Keratinocyte (primary cell): ENCODE measurements around the gene FNDC3B. TPM values are rescaled to one million over a fixed set of nuclear protein-coding genes. Genes with fewer than 3 reads are reported as not detected.

ENCODE experiments used
- DNase-seq: peaks from one replicate; pipeline ENCODE4 v3.0.0-alpha.2; 2011; ENCODE audit warnings: low read depth, missing footprints, low spot score
- FAIRE-seq: peaks from 2 replicates; lab custom pipeline; 2011; peaks lifted over from hg19 to GRCh38; lab: Jason Lieb, UNC
- H2AFZ ChIP-seq: 2 replicates; pipeline ENCODE4 v1.6.0; 2012; ENCODE audit warnings: low read length, control low read depth, inconsistent platforms; ENCODE audit not compliant: control insufficient read depth
- H3K27ac ChIP-seq: 2 replicates; pipeline ENCODE4 v1.5.1; 2011; ENCODE audit warnings: low read length; ENCODE audit not compliant: control insufficient read depth, insufficient read depth
- H3K27me3 ChIP-seq: 3 replicates; pipeline ENCODE4 v1.6.0; 2011; ENCODE audit warnings: low read length; ENCODE audit not compliant: control insufficient read depth, insufficient read depth; ENCODE audit errors: extremely low read depth
- H3K36me3 ChIP-seq, 2 experiments: 2 replicates in 1 of 2; 3 replicates in 1 of 2; pipeline ENCODE4 v1.5.1; 2011; ENCODE audit warnings: low read length in 2 of 2, mild to moderate bottlenecking in 1 of 2; ENCODE audit not compliant: control insufficient read depth in 2 of 2, insufficient read depth in 2 of 2; ENCODE audit errors: extremely low read depth in 1 of 2
- H3K4me1 ChIP-seq: 3 replicates; pipeline ENCODE4 v1.5.1; 2011; ENCODE audit warnings: low read length; ENCODE audit not compliant: control insufficient read depth, insufficient read depth; ENCODE audit errors: extremely low read depth
- H3K4me2 ChIP-seq: 3 replicates; pipeline ENCODE4 v1.6.0; 2011; ENCODE audit warnings: low read depth, low read length; ENCODE audit not compliant: control insufficient read depth, insufficient read depth; ENCODE audit errors: extremely low read depth
- H3K4me3 ChIP-seq, 3 experiments: fragments of 200-600 bp in 1 of 3; sonication (generic) in 1 of 3; 2 replicates in 2 of 3; 3 replicates in 1 of 3; pipeline ENCODE4 v1.5.1; 2011 to 2016; ENCODE audit warnings: low read length in 3 of 3, mild to moderate bottlenecking in 3 of 3, control low read depth in 2 of 3, inconsistent platforms in 1 of 3, low read depth in 1 of 3, mixed read lengths in 1 of 3, mixed run types in 1 of 3, moderate library complexity in 1 of 3; ENCODE audit not compliant: control insufficient read depth in 2 of 3, insufficient read depth in 2 of 3; ENCODE audit errors: extremely low read depth in 1 of 3
- H3K79me2 ChIP-seq: 2 replicates; pipeline ENCODE4 v1.6.0; 2012; ENCODE audit warnings: low read length; ENCODE audit not compliant: control insufficient read depth, insufficient read depth
- H3K9ac ChIP-seq: 3 replicates; pipeline ENCODE4 v1.6.0; 2011; ENCODE audit warnings: low read length; ENCODE audit not compliant: control insufficient read depth, insufficient read depth; ENCODE audit errors: extremely low read depth
- H3K9me1 ChIP-seq: 3 replicates; pipeline ENCODE4 v1.6.0; 2011; ENCODE audit warnings: low read length; ENCODE audit not compliant: control insufficient read depth, insufficient read depth; ENCODE audit errors: extremely low read depth
- H3K9me3 ChIP-seq: 2 replicates; pipeline ENCODE4 v1.5.1; 2012; ENCODE audit warnings: low read depth, low read length; ENCODE audit not compliant: control insufficient read depth
- H4K20me1 ChIP-seq: 3 replicates; pipeline ENCODE4 v1.6.0; 2011; ENCODE audit warnings: low read length; ENCODE audit not compliant: control insufficient read depth, insufficient read depth; ENCODE audit errors: extremely low read depth
- CTCF ChIP-seq, 3 experiments: IDR thresholded peaks in 1 of 3; conservative IDR thresholded peaks in 1 of 3; optimal IDR thresholded peaks in 1 of 3; 2 replicates in 2 of 3; 3 replicates in 1 of 3; pipeline versions ENCODE3 to v1.5.1; 2011; ENCODE audit warnings: low read length in 3 of 3, mild to moderate bottlenecking in 3 of 3, moderate library complexity in 2 of 3, control low read depth in 1 of 3, inconsistent platforms in 1 of 3; ENCODE audit not compliant: insufficient read depth in 2 of 3; ENCODE audit errors: extremely low read depth in 1 of 3
- EZH2 ChIP-seq: IDR thresholded peaks from one replicate; pipeline ENCODE4 v1.6.1; 2012; ENCODE audit warnings: inconsistent platforms, mild to moderate bottlenecking, low read length, moderate library complexity
- dilution Hi-C: fragments of 300-500 bp; cut with MboI; formaldehyde crosslinking; loops from one replicate; pipeline ENCODE4 v1.7.0; 2020; ENCODE audit warnings: low sequenced_read_pairs; ENCODE audit not compliant: extremely low pct_ligation_motif_present
- polyA plus RNA-seq, 5 experiments: library from polyadenylated mRNA; depleted of rRNA in 3 of 5; stranded (reverse) in 3 of 5; stranded (forward) in 1 of 5; unstranded in 1 of 5; fragments of >200 nt; gene quantifications; 1 replicate in 1 of 5; 2 replicates in 3 of 5; 3 replicates in 1 of 5; pipeline versions ENCODE4 v1.2.1 to v1.2.3, GENCODE V29; 2011 to 2012; ENCODE audit warnings: missing spikeins in 2 of 5, low read depth in 1 of 5, low replicate concordance in 1 of 5

The FNDC3B gene
- polyA plus RNA-seq, 1 donor (not counting 4 experiments of a cell fraction or from before 2014, with no cell fraction given), result 31.4 TPM

GRCh38 chr3:172076212-172076611 lies 36.8 kb downstream of the FNDC3B start:
- Histone ChIP-seq H3K79me2 (peaks cover 96% of the 10 kb centered on the region), H3K4me2 (no peak overlapping the region), H3K36me3 (peaks cover 0 to 2% of the 10 kb centered on the region in 2 experiments), H3K27me3 (no peaks in the 10 kb centered on the region), H4K20me1 (peaks cover 4% of the 10 kb centered on the region), H3K9ac (no peak overlapping the region), H3K9me3 (no peaks in the 10 kb centered on the region), H2AFZ (no peak overlapping the region), H3K27ac (no peak overlapping the region), H3K4me3 (no peak overlapping the region), H3K9me1 (no peaks in the 10 kb centered on the region), H3K4me1 (no peaks in the 10 kb centered on the region)
- dilution Hi-C loops, result no loop called here
- TF ChIP-seq CTCF (optimal IDR thresholded peaks at IDR 0.05 in 1 of 3, IDR thresholded peaks at IDR 0.05 in 1 of 3, conservative IDR thresholded peaks at IDR 0.05 in 1 of 3; ENCODE audit: extremely low read depth in 1 of 3, insufficient read depth in 2 of 3, low read length in 3 of 3), result no peak
- no peak for TF ChIP-seq EZH2
- FAIRE-seq (no peak), DNase-seq (no peak)

DNA sequence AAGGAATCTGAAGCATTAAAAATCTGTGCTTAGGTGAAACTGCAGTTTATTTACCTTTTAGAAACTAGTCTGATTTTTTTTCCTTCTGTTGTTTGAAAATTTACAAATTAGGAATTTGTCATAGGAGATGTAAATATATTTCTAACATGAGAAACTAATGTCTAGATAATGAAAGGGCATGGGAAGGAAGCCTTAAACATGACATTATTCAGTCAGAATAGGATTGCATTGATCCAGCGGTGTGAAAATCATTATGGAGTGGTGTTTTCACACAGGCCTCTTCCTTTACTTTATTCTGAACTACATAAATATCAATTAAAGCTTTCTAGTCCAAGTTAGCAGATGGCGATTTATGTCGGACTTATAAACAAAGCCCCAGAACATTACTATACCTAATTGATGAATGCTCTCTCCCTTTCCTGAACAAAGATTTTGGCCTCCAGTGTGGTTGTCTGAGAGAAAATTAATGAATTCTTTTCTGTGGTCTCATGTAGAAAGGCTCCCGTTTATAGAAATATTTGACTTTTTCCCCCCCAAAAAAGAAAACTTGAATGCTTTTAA lies 37.9 kb downstream of the FNDC3B start:
- TF ChIP-seq EZH2 (no peak), CTCF (optimal IDR thresholded peaks at IDR 0.05 in 1 of 3, IDR thresholded peaks at IDR 0.05 in 1 of 3, conservative IDR thresholded peaks at IDR 0.05 in 1 of 3; ENCODE audit: extremely low read depth in 1 of 3, insufficient read depth in 2 of 3, low read length in 3 of 3) (no peak)
- Histone ChIP-seq H4K20me1 (peaks cover 4% of the 10 kb centered on the region), H3K4me1 (no peaks in the 10 kb centered on the region)

More for the DNA sequence above, 37.9 kb downstream of the FNDC3B start:
- Histone ChIP-seq H3K27ac (no peak overlapping the region), H2AFZ (no peak overlapping the region), H3K79me2 (peaks cover 95% of the 10 kb centered on the region), H3K27me3 (no peaks in the 10 kb centered on the region), H3K9me1 (no peaks in the 10 kb centered on the region), H3K36me3 (peaks cover 1 to 2% of the 10 kb centered on the region in 2 experiments), H3K9ac (no peak overlapping the region), H3K4me3 (no peak overlapping the region), H3K9me3 (no peaks in the 10 kb centered on the region), H3K4me2 (no peak overlapping the region)
- dilution Hi-C loops, result no loop called here
- no peak for DNase-seq
- FAIRE-seq, result no peak
